Nephron progenitor cell (in vitro differentiated cells): ENCODE measurements around the gene DRC1.

Source experiments
- DNase-seq: peaks from one replicate; pipeline ENCODE4 v3.0.0; 2021
- H3K27ac Mint-ChIP-seq: 2 replicates; pipeline ENCODE4 v1.8.0; 2021; ENCODE audit warnings: mild to moderate bottlenecking, moderate library complexity, mixed read lengths
- H3K27me3 Mint-ChIP-seq: 2 replicates; pipeline ENCODE4 v1.8.0; 2021; ENCODE audit warnings: mild to moderate bottlenecking, low read depth, mixed read lengths; ENCODE audit not compliant: poor library complexity
- H3K36me3 Mint-ChIP-seq: 2 replicates; pipeline ENCODE4 v1.8.0; 2021; ENCODE audit warnings: low read depth, mixed read lengths
- H3K4me1 Mint-ChIP-seq: 2 replicates; pipeline ENCODE4 v1.8.0; 2021; ENCODE audit warnings: mixed read lengths
- H3K4me3 Mint-ChIP-seq: 2 replicates; pipeline ENCODE4 v1.8.0; 2021; ENCODE audit warnings: mild to moderate bottlenecking, moderate library complexity, mixed read lengths
- H3K9me3 Mint-ChIP-seq: 2 replicates; pipeline ENCODE4 v1.8.0; 2021; ENCODE audit warnings: mild to moderate bottlenecking, moderate library complexity, mixed read lengths
- CTCF ChIP-seq: fragments of 200-600 bp; sonication (generic); IDR thresholded peaks from 2 replicates; pipeline ENCODE4 v1.5.0; 2021; ENCODE audit warnings: antibody characterized with exemption

The DRC1 gene

GRCh38 chr2:26407526-26407925 is 5.8 kb downstream of the DRC1 start:
- H3K4me3 Mint-ChIP-seq: no peak overlapping the region
- TF ChIP-seq CTCF: no peak
- no peak overlapping the region for H3K27ac Mint-ChIP-seq
- no peaks in the 10 kb centered on the region for H3K4me1 Mint-ChIP-seq
- no peaks in the 10 kb centered on the region for H3K9me3 Mint-ChIP-seq
- H3K27me3 Mint-ChIP-seq: peaks cover 18% of the 10 kb centered on the region
- DNase-seq: no peak
- H3K36me3 Mint-ChIP-seq: no peaks in the 10 kb centered on the region

GRCh38 chr2:26409785-26410184 is 8.1 kb downstream of the DRC1 start:
- Mint-ChIP-seq H3K27ac (no peak overlapping the region), H3K36me3 (no peaks in the 10 kb centered on the region)

GRCh38 chr2:26410764-26411243 is 9.1 kb downstream of the DRC1 start:
- Mint-ChIP-seq H3K36me3 (no peaks in the 10 kb centered on the region), H3K27me3 (peaks cover 11% of the 10 kb centered on the region), H3K4me1 (no peaks in the 10 kb centered on the region), H3K27ac (no peak overlapping the region), H3K9me3 (no peaks in the 10 kb centered on the region), H3K4me3 (no peak overlapping the region)
- DNase-seq: no peak
- TF ChIP-seq CTCF: no peak

More at GRCh38 chr2:26409785-26410184, 8.1 kb downstream of the DRC1 start:
- Mint-ChIP-seq H3K4me3 (no peak overlapping the region), H3K4me1 (no peaks in the 10 kb centered on the region), H3K27me3 (peaks cover 18% of the 10 kb centered on the region), H3K9me3 (no peaks in the 10 kb centered on the region)
- TF ChIP-seq CTCF: no peak
- DNase-seq: no peak

GRCh38 chr2:26411419-26411818 is 9.7 kb downstream of the DRC1 start:
- no peak for TF ChIP-seq CTCF
- DNase-seq: no peak
- H3K36me3 Mint-ChIP-seq: no peaks in the 10 kb centered on the region
- no peaks in the 10 kb centered on the region for H3K4me1 Mint-ChIP-seq
- H3K27ac Mint-ChIP-seq: no peak overlapping the region
- no peak overlapping the region for H3K4me3 Mint-ChIP-seq
- no peaks in the 10 kb centered on the region for H3K9me3 Mint-ChIP-seq
- peaks cover 11% of the 10 kb centered on the region for H3K27me3 Mint-ChIP-seq

GRCh38 chr2:26412091-26412673 is 10.5 kb downstream of the DRC1 start:
- no peak for TF ChIP-seq CTCF
- H3K27ac Mint-ChIP-seq: no peak overlapping the region
- H3K4me1 Mint-ChIP-seq: no peaks in the 10 kb centered on the region
- no peak for DNase-seq
- H3K36me3 Mint-ChIP-seq: no peaks in the 10 kb centered on the region
- peaks cover 16% of the 10 kb centered on the region for H3K27me3 Mint-ChIP-seq
- H3K9me3 Mint-ChIP-seq: no peaks in the 10 kb centered on the region
- H3K4me3 Mint-ChIP-seq: no peak overlapping the region

- H3K9me3 Mint-ChIP-seq: no peaks in the 10 kb centered on the region
- no peaks in the 10 kb centered on the region for H3K4me1 Mint-ChIP-seq
- no peak for DNase-seq
Observed at GRCh38 chr2:26414311-26414710, 12.6 kb downstream of the DRC1 start.

More at GRCh38 chr2:26414311-26414710, 12.6 kb downstream of the DRC1 start:
- no peaks in the 10 kb centered on the region for H3K36me3 Mint-ChIP-seq
- no peak overlapping the region for H3K4me3 Mint-ChIP-seq
- no peak overlapping the region for H3K27ac Mint-ChIP-seq
- peaks cover 14% of the 10 kb centered on the region for H3K27me3 Mint-ChIP-seq
- no peak for TF ChIP-seq CTCF
